GM19452 (cell line): ENCODE results near the gene NGFR.
"Not testable (repeated sequence)": the region's sequence is repeated elsewhere in the genome, so short reads cannot be mapped to it uniquely, and the experiment has no call there.

Experiments
- ATAC-seq: cut with Tn5 transposase; IDR thresholded peaks from one replicate; pipeline ENCODE4 v1.9.1; 2021; ENCODE audit not compliant: unreplicated experiment

The NGFR gene

DNA sequence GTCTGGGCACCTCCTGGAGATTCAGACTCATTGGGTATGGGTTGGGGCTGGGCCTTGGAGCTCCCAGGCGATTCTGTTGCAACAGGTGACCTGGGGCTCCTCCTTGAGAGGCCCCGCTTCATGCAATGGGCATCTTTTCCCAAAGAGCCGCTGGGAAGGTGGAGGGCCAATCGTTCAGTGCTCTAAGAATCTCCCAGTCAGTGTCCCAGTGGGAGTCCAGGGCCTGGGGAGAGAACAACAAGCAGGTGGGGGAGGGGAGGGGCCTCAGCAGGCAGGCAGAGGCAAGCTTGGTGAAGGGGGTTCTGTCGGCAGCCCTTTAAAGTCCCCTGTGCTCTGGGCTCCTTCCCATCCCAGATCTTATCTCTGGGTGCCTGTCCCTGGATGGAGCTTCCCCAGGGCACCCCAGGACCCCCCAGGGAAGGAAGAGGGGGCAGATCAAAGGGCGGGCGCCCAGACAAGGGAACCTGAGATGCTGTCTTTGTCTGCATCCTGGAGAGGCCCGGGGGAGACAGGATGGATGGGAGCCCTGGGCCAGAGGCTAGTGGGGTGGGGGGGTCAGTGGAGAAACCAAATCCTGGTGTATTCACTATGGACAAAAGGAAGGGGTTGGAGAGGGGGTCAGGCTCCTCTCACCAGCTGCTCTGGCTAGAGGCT, 50.0 kb downstream of the NGFR start:
- no peak for ATAC-seq

DNA sequence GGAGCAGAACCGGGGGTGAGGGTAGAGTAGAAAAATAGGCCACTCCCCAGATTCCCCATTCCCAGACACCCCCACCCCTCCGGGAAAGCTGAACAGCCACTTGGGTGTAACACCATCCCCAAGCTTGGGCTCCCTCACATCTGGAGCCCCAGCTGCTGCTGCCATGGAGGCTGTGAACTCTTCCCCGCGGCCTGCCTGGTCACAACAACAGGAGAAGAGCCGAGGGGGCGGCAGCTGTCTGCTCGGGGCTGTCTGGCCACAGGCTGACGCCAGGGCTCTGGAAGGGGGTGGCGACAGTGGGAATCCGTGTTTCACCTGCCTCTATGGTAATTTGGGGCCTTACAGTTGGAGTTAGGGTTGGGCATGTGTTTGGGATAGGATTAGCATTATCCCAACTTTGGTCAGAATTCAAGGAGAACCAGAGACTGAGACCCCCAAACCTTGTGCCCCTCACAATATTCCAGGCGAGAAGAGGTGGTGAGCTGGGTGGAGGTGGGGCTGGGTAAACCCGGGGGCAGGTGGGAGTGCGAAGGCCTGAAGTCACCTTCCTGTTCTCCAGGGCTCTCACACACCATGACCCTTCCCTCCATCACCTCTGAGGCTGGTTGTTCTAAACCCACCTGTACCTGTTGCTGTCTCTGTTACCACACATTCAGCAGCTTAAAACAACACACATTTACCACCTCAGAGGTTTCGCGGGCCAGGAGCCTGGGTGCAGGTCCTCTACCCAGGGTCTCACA, 50.9 kb downstream of the NGFR start:
- no peak for ATAC-seq

DNA sequence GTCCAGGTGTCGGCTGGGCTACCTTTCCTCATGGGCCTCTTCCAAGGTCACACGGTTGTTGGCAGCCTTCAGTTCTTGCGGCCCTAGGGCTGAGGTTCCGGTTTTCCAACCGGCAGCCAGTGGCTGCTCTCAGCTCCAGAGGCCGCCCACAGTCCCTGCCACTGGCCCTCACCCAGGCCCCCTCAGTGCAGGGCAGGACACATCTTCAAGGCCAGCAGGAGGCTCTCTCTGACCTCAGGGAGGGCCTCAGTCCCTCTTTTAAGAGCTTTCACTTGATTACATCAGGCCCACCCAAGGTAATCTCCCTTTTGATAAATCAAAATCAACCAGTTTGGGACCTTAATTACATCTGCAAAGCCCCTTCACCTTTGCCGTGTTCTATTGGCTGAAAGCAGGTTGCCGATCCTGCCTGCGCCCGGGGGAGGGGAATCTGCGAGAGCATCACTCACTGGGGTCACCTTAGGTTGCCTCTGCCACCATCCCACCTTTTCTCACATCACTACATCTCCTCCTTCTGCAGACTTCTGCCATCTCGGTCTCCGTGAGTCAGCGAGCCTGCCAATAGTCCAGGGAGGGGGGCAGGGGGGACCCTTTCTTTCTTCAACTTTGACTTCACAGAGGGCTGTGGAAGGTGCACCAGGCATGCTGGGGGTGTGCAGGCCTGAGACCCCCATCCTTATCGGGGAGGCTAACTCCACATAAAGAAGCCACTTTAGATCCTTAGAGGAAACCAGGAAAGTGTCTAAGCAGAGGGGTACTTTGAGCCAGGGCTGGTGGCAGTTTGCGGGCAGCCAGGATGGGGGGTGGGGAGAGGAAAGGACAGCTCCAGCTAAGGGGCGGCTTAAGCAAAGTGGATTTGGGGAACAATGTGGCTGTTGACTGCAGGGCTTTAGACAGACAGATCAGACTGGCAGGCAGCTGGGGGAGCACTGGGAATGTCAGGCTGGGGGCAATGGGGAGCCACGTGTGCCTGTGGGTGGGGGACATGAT, 51.7 kb downstream of the NGFR start:
- no peak for ATAC-seq

DNA sequence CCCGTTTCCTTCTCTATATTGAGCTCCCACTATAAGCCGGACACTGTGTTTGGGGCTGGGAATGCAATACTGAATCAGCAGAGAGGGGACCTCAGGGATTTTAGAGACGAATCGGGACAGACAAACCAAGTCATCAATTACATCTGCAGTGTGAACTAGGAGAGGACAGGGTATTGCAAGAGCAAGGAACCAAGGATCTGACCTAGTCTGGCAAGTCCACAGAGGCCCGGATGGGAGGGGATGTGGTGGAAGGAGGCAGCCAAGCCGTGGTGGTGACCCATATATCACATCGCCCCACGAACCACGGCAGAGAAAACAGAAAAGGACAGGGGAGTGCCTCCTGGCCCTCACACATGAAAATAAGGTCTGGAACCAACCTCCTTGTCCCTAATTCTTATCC, 52.5 kb downstream of the NGFR start:
- no peak for ATAC-seq

DNA sequence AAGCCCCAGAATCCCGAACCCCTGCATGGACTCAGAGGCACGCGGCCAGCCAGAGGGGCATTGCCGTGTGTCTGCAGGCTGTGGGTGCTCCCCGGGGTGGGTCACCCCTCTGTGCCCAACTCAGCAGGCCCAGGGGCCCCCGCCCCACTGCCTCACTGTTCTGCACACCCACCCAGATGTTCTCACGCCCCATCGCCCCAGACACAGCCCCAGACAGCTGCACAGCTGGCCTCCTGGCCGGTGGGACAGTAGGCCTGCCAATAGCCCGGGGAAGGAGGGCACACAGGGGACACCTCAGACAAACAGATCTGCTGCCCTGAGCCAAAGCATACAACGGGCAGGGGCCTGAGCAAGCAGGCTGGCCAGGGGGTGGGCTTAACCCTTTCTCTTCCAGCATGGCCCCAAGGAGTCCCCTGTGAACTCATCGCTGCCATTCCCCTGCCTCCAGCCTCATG, 53.0 kb downstream of the NGFR start:
- ATAC-seq, result no peak

DNA sequence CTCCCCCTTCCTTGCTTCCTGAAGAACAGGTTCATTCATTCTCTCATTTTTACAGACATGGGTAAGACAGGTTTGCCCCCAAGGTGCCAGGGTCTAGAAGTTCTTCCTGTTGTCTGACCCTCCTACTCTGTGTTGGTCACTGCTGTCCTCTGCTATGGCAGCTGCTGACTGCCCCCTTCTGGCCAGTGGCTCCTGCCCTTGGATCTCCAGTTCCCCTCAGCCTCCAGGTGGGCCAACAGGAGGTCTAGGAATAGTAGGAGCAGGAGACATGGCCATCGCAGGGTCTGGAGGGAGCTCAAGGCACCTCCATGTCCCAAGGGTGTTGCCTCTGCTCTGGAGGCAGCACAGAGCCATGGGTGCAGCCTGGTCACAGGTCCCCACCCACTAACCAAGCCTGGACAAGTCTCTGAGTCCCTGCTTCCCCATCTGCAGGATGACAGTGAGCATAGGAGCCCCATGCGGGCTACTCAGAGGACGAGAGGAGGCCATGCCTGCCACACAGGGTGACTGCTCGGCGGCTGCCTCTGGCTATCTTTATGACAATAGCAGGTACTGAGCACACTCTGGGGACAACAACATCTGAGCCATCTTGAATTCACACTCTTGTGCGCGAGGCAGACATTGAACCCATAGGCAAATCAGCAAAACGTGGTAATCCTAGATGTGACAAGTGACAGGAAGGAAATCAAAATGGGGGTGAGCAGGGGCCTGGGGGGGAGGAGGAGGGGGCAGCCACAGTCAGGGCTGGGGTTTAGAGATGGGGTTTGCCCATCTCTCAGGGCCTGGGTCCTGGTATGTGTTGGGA, 53.6 kb downstream of the NGFR start:
- no peak for ATAC-seq

DNA sequence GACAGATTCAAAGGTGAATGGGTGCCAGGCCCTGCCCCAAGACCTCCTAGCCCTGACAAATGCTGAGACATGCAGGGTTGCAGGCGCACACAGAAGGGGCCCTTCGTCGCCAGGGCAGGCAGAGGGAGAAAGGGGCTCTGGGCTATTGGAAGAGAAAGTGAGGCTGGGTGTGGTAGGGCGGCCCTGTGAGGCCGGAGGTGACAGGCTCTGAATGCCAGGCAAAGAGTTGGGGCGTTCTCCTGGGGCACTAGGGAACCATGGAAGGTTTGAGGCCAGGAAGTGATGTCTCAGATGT, 54.2 kb downstream of the NGFR start:
- no peak for ATAC-seq

DNA sequence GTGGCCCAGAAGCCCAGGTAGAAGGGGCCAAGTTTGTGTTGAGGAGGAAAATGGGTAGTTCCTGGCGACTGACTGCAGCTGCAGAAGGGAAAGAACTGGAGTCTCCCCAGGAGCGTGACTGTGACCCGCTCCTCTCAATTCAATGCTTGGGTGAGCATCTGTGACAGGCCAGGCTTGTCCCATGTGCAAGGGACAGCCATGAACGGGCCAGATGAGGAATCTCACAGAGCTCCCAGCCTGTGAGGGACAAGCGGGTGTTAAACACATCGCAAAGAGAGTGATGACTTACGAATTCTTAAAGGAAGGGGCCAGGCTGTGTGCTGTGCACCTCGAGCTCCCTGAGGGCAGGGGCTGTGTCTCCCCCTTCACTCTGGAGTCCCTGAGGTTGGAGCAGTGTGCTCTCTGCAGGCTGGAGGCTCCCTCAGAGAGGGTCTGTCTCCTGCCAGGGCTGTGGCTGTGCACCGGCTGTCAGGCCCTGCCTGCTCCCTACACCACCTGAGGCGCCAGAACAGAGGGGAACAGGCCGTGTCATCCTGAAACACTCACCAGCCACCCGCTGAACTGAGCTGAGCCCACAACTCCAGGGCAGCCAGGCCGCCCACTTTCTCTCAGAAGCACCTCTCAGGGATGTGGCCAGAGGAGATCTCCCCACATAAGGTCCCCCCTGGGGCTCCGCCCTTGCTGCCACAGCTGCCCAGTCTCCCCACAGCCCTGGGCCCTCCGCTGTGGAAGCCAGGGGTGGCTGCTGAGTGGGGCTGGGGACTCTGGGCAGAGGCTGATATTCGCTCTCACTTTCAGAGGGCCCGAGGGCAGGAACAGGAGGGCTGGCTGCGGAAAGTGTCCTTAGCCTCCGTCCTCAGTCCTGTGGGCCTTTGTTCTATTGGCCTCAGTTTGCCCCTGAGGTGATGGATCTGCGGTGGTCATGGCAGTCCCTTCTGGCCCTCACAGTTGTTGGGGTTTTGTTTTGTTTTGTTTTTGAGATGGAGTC, 54.9 kb downstream of the NGFR start:
- ATAC-seq, result no peak

DNA sequence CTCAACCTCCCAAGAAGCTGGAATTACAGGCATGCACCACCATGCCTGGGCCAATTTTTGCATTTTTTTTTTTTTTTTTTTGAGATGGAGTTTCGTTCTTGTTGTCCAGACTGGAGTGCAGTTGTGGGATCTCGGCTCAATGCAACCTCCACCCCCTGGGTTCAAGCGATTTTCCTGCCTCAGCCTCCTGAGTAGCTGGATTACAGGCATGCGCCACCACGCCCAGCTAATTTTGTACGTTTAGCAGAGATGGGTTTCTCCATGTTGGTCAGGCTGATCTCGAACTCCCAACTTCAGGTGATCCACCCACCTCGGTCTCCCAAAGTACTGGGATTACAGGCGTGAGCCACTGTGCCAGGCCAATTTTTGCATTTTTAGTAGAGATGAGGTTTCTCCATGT, 55.7 kb downstream of the NGFR start:
- not testable (repeated sequence) for ATAC-seq

DNA sequence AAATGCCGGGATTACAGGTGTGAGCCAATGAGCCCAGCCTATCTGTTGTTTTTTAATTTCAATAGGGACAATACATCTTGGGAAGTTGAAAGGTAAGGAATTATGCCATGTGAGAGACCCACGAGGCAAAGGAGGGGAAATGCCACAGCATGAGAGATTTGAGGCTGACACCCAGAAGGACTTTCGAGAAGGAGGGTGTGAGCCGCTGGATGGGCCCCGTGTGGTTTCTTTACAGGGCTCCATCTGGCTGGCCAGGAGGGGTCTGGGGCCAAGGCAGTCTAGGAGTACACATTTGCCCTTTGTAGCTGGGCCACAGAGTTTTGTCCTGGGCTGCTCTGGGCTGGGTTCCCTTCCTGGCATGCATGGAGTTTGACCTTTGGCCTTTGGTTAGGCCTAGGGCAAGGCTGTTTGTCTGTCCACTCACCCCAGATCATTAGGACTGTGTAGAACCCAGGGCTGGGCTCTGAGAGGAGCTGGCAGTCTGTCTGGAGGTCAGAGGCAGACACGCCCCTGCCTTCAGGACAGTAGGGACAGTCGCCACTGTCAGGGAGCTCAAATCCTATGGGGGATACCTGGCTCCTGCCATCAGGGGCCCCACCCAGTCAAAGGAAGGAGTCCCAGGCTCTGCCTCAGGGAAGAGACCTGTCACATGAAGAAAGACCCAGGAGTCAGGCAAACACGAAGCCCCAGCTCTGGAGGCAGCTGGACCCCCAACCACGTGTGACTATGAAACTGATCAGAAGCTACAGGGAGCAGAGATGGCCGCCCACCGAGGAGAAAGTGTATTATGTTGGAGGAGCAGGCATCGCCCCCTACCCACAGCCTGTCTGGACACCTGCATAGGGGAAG, 56.4 kb downstream of the NGFR start:
- ATAC-seq, result no peak

DNA sequence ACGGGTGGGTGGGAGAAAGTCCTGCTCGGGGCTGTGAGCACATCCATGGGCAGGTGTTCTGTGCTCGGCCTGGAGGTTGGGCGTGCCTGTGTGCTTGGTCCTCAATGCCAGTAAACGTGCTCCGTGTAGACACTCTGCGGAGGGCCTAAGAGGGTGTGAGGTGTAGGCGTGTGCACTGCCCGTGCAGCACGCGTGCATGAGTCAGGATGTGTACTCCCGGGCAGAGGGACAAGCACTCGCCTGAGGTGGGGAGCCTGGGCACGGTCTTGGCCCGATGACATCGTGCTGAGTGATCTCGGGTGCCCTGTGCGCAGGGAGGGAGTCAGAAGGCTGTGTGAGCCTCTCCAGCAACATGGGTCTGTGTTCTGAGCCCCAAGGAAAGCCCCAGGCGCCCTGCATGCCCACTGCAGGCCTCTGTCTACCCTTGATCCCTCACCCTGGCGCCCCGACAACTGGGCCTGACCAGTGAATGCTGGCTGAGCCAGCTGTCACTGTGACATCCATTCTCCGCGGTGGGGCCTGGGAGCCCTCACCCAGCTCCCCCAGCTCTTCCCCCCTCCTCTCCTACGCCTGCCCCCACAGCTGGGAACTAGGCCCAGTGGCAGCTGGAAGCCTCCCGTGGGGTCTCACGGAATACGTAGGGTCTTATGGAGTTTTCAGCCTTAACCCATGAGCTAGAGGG, 57.1 kb downstream of the NGFR start:
- ATAC-seq, result no peak

DNA sequence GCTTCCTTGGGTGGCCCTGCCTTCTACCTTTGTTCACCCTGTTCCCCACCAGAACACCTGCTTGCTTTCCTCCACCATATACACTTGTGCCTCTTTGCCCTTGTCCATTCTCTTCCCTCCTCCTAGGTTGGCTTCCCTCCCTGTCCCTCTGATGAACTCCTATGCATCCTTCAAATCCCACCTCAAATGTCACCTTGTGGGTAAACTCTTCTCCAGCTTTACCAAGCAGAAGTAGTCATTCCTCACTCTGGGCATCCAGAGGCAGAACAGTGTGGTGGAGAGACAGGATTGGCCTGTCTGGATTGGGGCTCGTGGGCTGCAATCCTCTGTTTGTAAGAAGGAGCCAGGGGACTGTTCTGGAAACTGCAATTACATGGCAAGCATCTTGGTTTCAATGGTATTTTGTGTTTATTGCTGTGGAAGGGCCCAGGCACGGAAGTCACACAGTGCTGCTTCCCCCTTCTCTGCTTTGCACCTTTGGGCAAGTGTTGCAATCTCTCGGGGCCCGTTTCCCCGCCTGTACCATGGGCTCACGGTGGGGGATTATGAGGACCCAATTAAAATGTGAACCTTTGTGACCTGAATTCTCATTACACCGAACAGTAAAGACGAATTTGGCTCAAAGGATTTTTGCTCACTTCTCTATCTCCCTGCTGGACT, 58.7 kb downstream of the NGFR start:
- ATAC-seq, result no peak

DNA sequence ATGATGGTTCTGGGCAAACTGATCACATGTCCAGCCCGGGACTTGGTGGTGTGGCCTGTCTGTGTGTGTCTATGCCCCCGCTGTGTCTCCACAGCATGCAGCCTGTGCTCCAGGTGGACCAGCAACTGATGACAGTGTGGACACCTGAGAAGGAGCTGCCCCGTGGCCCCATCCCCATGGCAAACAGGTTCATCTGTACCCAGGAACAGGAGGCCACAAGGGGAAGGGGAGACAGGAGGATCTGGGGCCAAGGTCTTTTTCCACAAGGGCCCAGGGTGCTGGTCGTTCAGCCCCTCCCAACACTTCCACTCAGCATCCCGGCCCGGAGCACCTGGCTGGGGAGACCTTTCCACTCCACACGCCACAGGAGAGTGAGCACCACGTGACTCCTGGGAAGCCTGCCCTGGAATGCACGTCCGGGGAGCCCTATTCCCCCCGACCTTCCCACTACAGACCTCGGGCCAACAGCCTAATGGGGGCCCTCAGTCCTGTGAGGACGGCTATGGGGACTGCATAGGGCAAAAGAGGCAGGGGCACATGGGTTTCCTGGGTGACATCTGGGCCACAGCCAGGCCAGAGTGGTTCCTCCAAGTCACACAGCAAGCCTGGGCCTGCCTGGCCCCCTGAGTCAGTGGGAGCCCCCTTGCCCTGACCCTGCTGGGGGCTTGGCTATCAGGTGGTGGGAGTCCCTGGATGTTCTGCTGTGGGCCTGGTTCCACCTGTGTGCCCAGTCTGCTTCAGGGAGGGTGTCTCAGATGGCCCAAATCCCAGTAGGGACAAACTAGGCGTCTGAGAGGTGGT, 59.8 kb downstream of the NGFR start:
- no peak for ATAC-seq

DNA sequence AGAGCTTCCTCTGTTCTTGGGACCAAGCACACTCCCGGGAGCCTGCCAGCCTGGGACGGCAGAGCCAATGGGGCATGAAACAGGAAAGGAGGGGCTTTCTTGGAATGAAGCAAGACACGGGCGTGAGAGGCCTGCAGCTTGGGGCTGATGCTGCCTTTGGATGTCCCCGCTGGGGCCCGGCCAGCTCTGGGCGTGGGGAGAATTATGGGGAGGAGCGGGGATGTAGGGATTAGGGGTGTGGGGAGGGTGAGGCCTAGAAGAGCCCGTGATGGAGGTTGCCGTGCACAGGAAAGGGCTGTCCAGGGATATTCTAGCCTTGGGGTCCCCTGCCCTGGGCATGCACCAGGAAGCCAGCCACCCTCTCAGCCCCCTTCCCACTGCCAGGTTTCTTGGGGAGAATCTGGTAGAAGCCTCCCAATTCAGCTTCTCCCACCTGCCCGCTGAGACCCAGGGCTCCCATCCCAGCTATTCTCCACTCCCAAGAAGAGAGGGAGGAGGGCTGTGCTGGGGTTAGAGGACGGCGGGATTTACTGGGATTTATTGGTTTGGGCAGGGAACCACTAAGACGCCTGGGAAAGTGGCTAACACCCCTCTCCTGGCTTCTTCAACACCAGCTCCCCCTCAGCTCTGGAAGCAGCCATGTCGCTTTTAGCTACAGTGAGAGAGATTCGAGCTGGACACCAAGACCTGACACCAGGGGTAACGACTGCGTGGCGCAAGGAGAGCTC, 60.6 kb downstream of the NGFR start:
- ATAC-seq, result no peak

DNA sequence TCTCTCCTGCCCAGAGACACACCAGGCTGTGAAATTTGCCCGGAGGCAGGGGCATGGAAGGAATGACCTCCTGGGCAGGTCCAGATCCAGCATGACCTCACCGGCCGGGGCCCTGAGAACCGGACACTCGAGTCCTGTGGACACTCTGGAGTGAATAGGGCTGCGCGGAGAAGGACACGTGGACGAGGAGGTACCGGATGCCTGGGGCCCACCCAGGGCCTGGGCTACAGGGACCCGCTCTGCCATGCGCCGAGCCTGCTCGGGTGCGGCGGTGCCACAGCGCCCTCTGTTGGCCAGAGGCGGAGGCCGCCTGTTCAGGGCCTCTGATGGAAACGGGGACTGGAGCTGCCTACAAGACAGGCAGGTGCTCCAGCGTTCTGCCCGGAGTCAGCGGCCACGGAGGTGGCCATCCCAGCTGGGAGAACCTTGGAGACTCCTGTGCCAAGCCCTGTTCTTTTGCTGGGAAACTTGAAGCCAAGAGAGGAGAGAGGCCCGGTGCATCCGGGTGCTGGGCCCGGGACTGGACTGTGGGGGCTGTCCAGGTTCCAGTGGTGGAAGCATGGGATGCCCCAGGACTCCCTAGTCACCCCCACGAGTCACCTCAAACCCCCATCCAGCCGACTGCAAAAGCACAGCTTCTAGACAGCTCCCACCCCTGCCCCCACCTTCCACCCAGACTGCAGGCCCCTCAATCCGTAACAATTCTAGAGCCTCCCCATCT, 61.3 kb downstream of the NGFR start:
- ATAC-seq, result no peak
